Measurements from ENCODE around the gene TBC1D21. TPM values are rescaled to one million over a fixed set of nuclear protein-coding genes. Genes with fewer than 3 reads are reported as not detected.

TBC1D21 gene
- total RNA-seq, 3 donors from 2014 or later: not detected

DNA sequence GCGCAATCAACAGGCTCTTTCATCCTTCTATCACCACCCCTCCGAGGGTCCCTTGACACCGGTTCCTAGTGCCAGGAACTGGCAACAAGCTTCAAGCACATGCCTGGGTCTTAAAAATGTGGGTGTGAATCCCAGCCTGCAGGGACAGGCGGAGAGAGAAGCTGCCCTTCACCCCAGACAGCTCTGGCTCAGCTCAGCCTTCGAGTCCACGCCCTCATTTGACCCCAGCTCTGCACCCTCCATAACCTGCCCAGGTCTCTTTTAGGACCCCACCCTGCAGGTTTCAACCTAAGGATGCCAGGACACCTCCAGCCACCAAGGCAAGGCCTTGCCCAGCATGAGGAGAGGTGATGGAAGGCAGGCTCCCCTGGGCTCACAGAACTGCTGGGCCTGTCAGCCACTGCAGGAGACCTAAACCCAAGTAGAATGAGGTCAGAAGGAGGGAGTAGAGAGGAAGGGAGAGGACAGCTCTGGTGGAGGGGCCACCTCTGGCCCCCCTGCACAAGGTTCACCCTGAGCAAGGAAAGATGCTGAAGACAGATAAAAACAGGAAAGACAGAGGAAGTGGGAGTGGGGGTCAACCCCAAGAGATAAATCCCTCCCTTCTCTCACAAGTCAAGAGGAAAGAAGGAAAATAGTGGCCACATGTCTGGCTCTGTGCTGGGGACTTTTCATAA lies 50.3 kb downstream of the TBC1D21 start:
- TF ChIP-seq, protein P1, sequence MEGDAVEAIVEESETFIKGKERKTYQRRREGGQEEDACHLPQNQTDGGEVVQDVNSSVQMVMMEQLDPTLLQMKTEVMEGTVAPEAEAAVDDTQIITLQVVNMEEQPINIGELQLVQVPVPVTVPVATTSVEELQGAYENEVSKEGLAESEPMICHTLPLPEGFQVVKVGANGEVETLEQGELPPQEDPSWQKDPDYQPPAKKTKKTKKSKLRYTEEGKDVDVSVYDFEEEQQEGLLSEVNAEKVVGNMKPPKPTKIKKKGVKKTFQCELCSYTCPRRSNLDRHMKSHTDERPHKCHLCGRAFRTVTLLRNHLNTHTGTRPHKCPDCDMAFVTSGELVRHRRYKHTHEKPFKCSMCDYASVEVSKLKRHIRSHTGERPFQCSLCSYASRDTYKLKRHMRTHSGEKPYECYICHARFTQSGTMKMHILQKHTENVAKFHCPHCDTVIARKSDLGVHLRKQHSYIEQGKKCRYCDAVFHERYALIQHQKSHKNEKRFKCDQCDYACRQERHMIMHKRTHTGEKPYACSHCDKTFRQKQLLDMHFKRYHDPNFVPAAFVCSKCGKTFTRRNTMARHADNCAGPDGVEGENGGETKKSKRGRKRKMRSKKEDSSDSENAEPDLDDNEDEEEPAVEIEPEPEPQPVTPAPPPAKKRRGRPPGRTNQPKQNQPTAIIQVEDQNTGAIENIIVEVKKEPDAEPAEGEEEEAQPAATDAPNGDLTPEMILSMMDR (IDR thresholded peaks at IDR 0.05): no peak
- TF ChIP-seq POLR2AphosphoS5 (IDR thresholded peaks at IDR 0.05) (no peak), POLR2A (IDR thresholded peaks at IDR 0.05) (no peak)
- Histone ChIP-seq H3K27me3 (no peaks in the 10 kb centered on the region), H3K36me3 (no peaks in the 10 kb centered on the region), H3K4me3 (no peak overlapping the region), H3K9me3 (no peaks in the 10 kb centered on the region), H3K27ac (peak overlapping the region; percentile 79 to 93), H3K4me1 (peaks cover 28 to 31% of the 10 kb centered on the region in 2 donors)
- no peak for DNase-seq (ENCODE audit: low spot score in 2 of 2)
- intact Hi-C loops (cut with DNase I; ENCODE audit: low total_unique reads): no loop called here

DNA sequence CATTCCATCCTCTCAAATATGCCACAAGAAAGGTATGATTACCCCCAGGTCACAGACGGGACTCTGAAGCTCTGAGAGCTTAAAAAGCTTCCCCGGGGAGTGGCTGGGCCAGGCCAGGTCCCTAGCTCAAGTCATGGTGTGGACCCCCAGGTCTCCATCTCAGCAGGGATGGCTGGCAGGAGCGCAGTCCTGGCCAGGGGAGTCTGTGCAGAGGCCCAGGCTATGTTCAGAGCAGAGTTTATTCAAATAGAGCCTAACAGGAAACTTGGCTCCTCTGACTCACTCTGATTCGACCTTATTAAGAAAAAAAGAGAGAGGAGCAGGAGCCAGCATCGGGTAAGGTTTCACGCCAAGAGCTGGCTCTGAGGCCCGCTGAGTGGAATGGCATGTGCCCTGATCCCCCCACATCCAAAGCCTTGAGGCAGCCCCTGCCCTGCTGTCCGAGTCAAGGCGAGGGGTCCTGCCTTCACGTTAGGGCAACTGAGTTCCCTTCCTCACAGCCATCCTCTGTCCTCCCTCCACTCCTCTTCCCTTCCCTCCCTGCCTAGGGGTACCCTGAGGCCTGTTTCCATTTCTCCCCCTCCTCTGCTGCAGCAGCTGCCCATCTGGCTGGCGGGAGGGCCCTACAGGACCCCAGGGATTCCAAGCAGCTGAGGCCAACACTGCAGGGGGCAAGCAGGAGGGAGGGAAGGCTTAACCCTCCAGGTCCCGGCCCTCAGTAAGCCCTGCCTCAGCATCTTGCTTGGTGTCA lies 51.0 kb downstream of the TBC1D21 start:
- no peaks in the 10 kb centered on the region for H3K27me3 ChIP-seq
- H3K27ac ChIP-seq: peak overlapping the region; percentile 79 to 93
- intact Hi-C loops (cut with DNase I; ENCODE audit: low total_unique reads): no loop called here
- TF ChIP-seq, protein P1 (IDR thresholded peaks at IDR 0.05): no peak
- TF ChIP-seq POLR2AphosphoS5 (IDR thresholded peaks at IDR 0.05) (no peak), POLR2A (IDR thresholded peaks at IDR 0.05) (no peak)
- no peak for DNase-seq (ENCODE audit: low spot score in 2 of 2)
- H3K4me3 ChIP-seq: peak overlapping the region in 1 of 3 donors; percentile 20
- no peaks in the 10 kb centered on the region for H3K9me3 ChIP-seq
- H3K36me3 ChIP-seq: no peaks in the 10 kb centered on the region
- peaks cover 28 to 31% of the 10 kb centered on the region in 2 donors for H3K4me1 ChIP-seq

DNA sequence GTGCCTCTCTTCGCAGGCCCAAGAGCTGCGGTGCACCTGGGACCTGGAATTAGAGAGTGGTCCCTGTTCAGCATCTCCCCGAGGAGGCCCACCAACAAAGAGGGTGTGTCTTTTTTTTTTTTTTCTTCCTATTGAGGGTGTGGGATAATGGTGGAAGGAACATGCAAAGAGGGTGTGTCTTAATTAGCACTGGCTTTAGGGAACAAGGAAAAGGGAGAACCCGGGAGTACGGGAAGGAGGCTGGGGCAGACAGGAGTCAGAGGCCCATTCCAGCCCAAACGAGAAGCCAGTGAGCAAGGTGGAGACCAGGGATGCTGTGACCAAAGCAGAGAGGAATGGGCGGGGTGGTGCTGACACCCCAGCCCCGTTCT lies 52.5 kb downstream of the TBC1D21 start:
- no peak for DNase-seq (ENCODE audit: low spot score in 2 of 2)
- intact Hi-C loops (cut with DNase I; ENCODE audit: low total_unique reads): no loop called here
- TF ChIP-seq POLR2AphosphoS5 (IDR thresholded peaks at IDR 0.05) (no peak), POLR2A (IDR thresholded peaks at IDR 0.05) (no peak)
- TF ChIP-seq, protein P1 (IDR thresholded peaks at IDR 0.05): no peak
- H3K36me3 ChIP-seq: no peaks in the 10 kb centered on the region
- H3K27me3 ChIP-seq: no peaks in the 10 kb centered on the region
- H3K27ac ChIP-seq: peak overlapping the region; percentile 89 to 93
- H3K9me3 ChIP-seq: no peaks in the 10 kb centered on the region
- peaks cover 31 to 34% of the 10 kb centered on the region in 2 donors for H3K4me1 ChIP-seq
- H3K4me3 ChIP-seq: peak overlapping the region in 2 of 3 donors; percentile 73 to 78

DNA sequence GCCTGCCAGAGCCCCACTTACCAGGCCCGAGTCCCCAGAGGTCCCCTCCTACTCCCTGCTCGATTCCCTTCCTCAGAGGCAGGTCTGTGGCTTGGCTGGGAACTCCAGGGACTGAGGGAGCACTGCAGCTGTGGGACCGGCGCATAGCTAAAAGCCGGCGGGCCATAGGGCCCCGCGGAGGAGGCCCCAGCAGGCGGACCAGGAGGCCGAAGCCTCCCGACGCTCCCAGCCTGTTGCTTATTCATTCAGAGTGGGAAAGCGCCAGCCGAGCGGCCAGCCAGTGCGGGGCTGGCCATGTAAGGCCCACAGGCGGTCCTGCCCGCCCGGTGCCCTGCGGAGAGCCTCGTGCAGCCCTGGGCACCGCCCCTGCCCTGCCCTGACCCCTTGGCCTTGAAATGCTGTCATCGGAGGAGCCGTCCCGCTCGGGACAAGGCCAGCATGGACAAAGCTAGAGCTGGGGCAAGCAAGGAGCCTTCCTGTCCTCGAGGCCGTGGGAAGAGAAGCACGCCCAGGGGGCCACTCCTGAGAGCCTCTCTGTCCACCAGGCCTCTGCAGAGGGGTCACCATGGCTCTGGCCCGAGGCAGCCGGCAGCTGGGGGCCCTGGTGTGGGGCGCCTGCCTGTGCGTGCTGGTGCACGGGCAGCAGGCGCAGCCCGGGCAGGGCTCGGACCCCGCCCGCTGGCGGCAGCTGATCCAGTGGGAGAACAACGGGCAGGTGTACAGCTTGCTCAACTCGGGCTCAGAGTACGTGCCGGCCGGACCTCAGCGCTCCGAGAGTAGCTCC lies 53.0 kb downstream of the TBC1D21 start, which contains the start of gene LOXL1:
TSS of gene LOXL1 (plus strand) at position 244 of the 784 bp plus-strand sequence. CDS start at position 566, 322 bp downstream.
- H3K4me1 ChIP-seq: peaks cover 31 to 34% of the 10 kb centered on the region in 2 donors
- no peaks in the 10 kb centered on the region for H3K9me3 ChIP-seq
- intact Hi-C loops (cut with DNase I; ENCODE audit: low total_unique reads): no loop called here
- H3K4me3 ChIP-seq: peak within 1 kb of the TSS; percentile 46 to 78 (median 73)
- TF ChIP-seq POLR2A (IDR thresholded peaks at IDR 0.05) (no peak), POLR2AphosphoS5 (IDR thresholded peaks at IDR 0.05) (peak; percentile 12 to 31 (median 27))
- H3K27me3 ChIP-seq: no peaks in the 10 kb centered on the region
- H3K36me3 ChIP-seq: no peaks in the 10 kb centered on the region
- DNase-seq (ENCODE audit: low spot score in 2 of 2): peak; percentile 44 to 57
- peak within 1 kb of the TSS; percentile 89 to 93 for H3K27ac ChIP-seq

DNA sequence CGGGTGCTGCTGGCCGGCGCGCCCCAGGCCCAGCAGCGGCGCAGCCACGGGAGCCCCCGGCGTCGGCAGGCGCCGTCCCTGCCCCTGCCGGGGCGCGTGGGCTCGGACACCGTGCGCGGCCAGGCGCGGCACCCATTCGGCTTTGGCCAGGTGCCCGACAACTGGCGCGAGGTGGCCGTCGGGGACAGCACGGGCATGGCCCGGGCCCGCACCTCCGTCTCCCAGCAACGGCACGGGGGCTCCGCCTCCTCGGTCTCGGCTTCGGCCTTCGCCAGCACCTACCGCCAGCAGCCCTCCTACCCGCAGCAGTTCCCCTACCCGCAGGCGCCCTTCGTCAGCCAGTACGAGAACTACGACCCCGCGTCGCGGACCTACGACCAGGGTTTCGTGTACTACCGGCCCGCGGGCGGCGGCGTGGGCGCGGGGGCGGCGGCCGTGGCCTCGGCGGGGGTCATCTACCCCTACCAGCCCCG lies 53.7 kb downstream of the TBC1D21 start:
- TF ChIP-seq POLR2AphosphoS5 (IDR thresholded peaks at IDR 0.05) (no peak), POLR2A (IDR thresholded peaks at IDR 0.05) (no peak)
- TF ChIP-seq, protein P1 (IDR thresholded peaks at IDR 0.05): no peak
- H3K27ac ChIP-seq: peak overlapping the region; percentile 89 to 93
- H3K4me3 ChIP-seq: peak overlapping the region; percentile 46 to 78 (median 73)
- DNase-seq (ENCODE audit: low spot score in 2 of 2): peak in 1 of 2 donors; percentile 70
- H3K36me3 ChIP-seq: no peaks in the 10 kb centered on the region
- intact Hi-C loops (cut with DNase I; ENCODE audit: low total_unique reads): no loop called here
- peaks cover 30 to 32% of the 10 kb centered on the region in 2 donors for H3K4me1 ChIP-seq
- no peaks in the 10 kb centered on the region for H3K9me3 ChIP-seq
- H3K27me3 ChIP-seq: no peaks in the 10 kb centered on the region
